ENCODE results near the gene DDN.

DDN gene

GRCh38 chr12:49010092-49010668, 11.0 kb upstream of the DDN start:
- DNase-seq = no peak

- no peak for DNase-seq
Observed at GRCh38 chr12:49008943-49009342, 9.8 kb upstream of the DDN start.

- DNase-seq = no peak
Observed at GRCh38 chr12:49000346-49000745, 1.2 kb upstream of the DDN start.

GRCh38 chr12:48998497-48999353, 450 bp downstream of the DDN start:
- peak; percentile 77 for DNase-seq

GRCh38 chr12:48997719-48998496, 1.3 kb downstream of the DDN start:
- peak; percentile 76 for DNase-seq

GRCh38 chr12:48996794-48997718, 2.1 kb downstream of the DDN start:
- DNase-seq = peak; percentile 81

GRCh38 chr12:48995086-48995879, 3.9 kb downstream of the DDN start:
- peak; percentile 92 for DNase-seq

- no peak for DNase-seq
Observed at GRCh38 chr12:48994224-48995085, 4.7 kb downstream of the DDN start.

GRCh38 chr12:48993787-48994186, 5.4 kb downstream of the DDN start:
- DNase-seq = no peak

GRCh38 chr12:48991247-48992050, 7.7 kb downstream of the DDN start:
- peak; percentile 87 for DNase-seq

GRCh38 chr12:48990552-48990951, 8.6 kb downstream of the DDN start:
- peak; percentile 94 for DNase-seq

GRCh38 chr12:48988030-48988649, 11.0 kb downstream of the DDN start:
- DNase-seq = peak; percentile 70

GRCh38 chr12:48986720-48987291, 12.4 kb downstream of the DDN start:
- peak; percentile 98 for DNase-seq

- peak; percentile 64 for DNase-seq
Observed at GRCh38 chr12:48985901-48986300, 13.3 kb downstream of the DDN start.

- peak; percentile 86 for DNase-seq
Observed at GRCh38 chr12:48985475-48985897, 13.7 kb downstream of the DDN start.

GRCh38 chr12:48982397-48983080, 16.6 kb downstream of the DDN start:
- DNase-seq = peak; percentile 58

GRCh38 chr12:48981757-48982157, 17.4 kb downstream of the DDN start:
- no peak for DNase-seq

Data from NCI-H69 (cell line).